HepG2 (cell line): ENCODE results near the gene U2AF2. TPM values are rescaled to one million over a fixed set of nuclear protein-coding genes. Genes with fewer than 3 reads are reported as not detected.

Experiments
- FOXO4 ChIP-seq: sonication (generic); formaldehyde crosslinking; conservative IDR thresholded peaks from 2 replicates; pipeline ENCODE4 v1.8.1; 2023; ENCODE audit warnings: missing genetic modification reagents
- POLR2AphosphoS5 ChIP-seq: IDR thresholded peaks from 2 replicates; pipeline ENCODE4 v1.6.1; 2012; ENCODE audit warnings: low read depth, low read length
- REST ChIP-seq, 2 experiments: IDR thresholded peaks; 2 replicates each; pipeline ENCODE4 v1.6.1; 2011 to 2012; ENCODE audit warnings: low read length in 2 of 2, borderline replicate concordance in 1 of 2, low read depth in 1 of 2, mild to moderate bottlenecking in 1 of 2, moderate library complexity in 1 of 2
- TAF1 ChIP-seq: sonication (generic); formaldehyde crosslinking; IDR thresholded peaks from 2 replicates; pipeline ENCODE4 v1.4.0; 2020; ENCODE audit warnings: missing genetic modification reagents
- TAF15 ChIP-seq: fragments of 200-400 bp; formaldehyde crosslinking; IDR thresholded peaks from one replicate; pipeline ENCODE4 v1.6.1; 2018; ENCODE audit warnings: mild to moderate bottlenecking, low read depth, low read length; ENCODE audit not compliant: poor library complexity, severe bottlenecking
- polyA plus RNA-seq, 8 experiments: library from polyadenylated mRNA; depleted of rRNA in 3 of 8; stranded (reverse) in 7 of 8; unstranded in 1 of 8; fragments of >200 nt; fragmentation: Illumina TruSeq in 4 of 8; extraction: Trizol in 4 of 8; gene quantifications; 2 replicates each; pipeline versions ENCODE4 v1.2.1 to v1.2.3, GENCODE V29; 2011 to 2016; ENCODE audit warnings: low read depth in 4 of 8, missing spikeins in 1 of 8, mixed read lengths in 1 of 8; ENCODE audit not compliant: insufficient read depth in 1 of 8
- total RNA-seq, 5 experiments: library from RNA; depleted of rRNA; stranded (reverse); fragments of >200 nt; fragmentation: Illumina TruSeq; extraction: Trizol; gene quantifications; 2 replicates each; pipeline ENCODE4 v1.2.3, GENCODE V29; 2016; ENCODE audit warnings: low read depth in 1 of 5

U2AF2 gene
- total and polyA plus RNA-seq, 2 of the 13 experiments (the other 11 are each of a cell fraction or from before 2014, with no cell fraction given), result 84.3 to 124 TPM

- TF ChIP-seq REST (IDR thresholded peaks at IDR 0.05; ENCODE audit: borderline replicate concordance in 1 of 2, low read depth in 1 of 2, low read length in 2 of 2) (peak in 1 of 2 experiments; percentile 57; a peak in 2 of 4 replicates), TAF15 (no peak), TAF1 (CRISPR knock-in tag) (peak; percentile 85), FOXO4 (CRISPR knock-in tag) (no peak), POLR2AphosphoS5 (peak; percentile 88)
These were observed 30.5 kb upstream of the U2AF2 start, which contains the start of gene ZNF784 (continued) for GRCh38 chr19:55624109-55625003.
